CD14-positive monocyte (primary cell): ENCODE data around the gene TLCD3A. TPM values are rescaled to one million over a fixed set of nuclear protein-coding genes. Genes with fewer than 3 reads are reported as not detected.

ENCODE experiments used
- DNase-seq, 3 donors: peaks; one replicate each; pipeline ENCODE4 v3.0.0-alpha.2; 2011 to 2022
- H2AFZ ChIP-seq: 2 replicates; pipeline ENCODE4 v1.6.0; 2012; ENCODE audit warnings: mild to moderate bottlenecking, low read depth, low read length, inconsistent platforms; ENCODE audit not compliant: insufficient read depth, poor library complexity, severe bottlenecking
- H3K27ac ChIP-seq, 2 donors: 1 replicate in 1 of 2; 2 replicates in 1 of 2; pipeline ENCODE4 v1.5.1; 2012 to 2013; ENCODE audit warnings: low read length in 2 of 2, control low read depth in 1 of 2, inconsistent platforms in 1 of 2, low read depth in 1 of 2, mild to moderate bottlenecking in 1 of 2
- H3K27me3 ChIP-seq, 2 donors: one replicate each; pipeline versions ENCODE4 v1.6.0 to v1.6.1; 2011 to 2013; ENCODE audit warnings: low read length in 2 of 2; ENCODE audit not compliant: control insufficient read depth in 2 of 2, insufficient read depth in 2 of 2
- H3K36me3 ChIP-seq, 2 donors: replicated peaks in 1 of 2; 1 replicate in 1 of 2; 2 replicates in 1 of 2; pipeline versions ENCODE4 v1.5.1 to v1.6.1; 2012 to 2013; ENCODE audit warnings: low read length in 2 of 2, control low read depth in 1 of 2, inconsistent platforms in 1 of 2, mild to moderate bottlenecking in 1 of 2; ENCODE audit not compliant: insufficient read depth in 2 of 2, control insufficient read depth in 1 of 2
- H3K4me1 ChIP-seq, 2 donors: 1 replicate in 1 of 2; 2 replicates in 1 of 2; pipeline versions ENCODE4 v1.5.1 to v1.6.1; 2012 to 2013; ENCODE audit warnings: low read length in 2 of 2, control low read depth in 1 of 2, inconsistent platforms in 1 of 2, mild to moderate bottlenecking in 1 of 2, moderate library complexity in 1 of 2; ENCODE audit not compliant: insufficient read depth in 2 of 2, control insufficient read depth in 1 of 2
- H3K4me2 ChIP-seq: replicated peaks from 2 replicates; pipeline ENCODE3; 2012; ENCODE audit warnings: low read length, moderate library complexity, mild to moderate bottlenecking; ENCODE audit not compliant: poor library complexity, severe bottlenecking; ENCODE audit errors: extremely low read depth
- H3K4me3 ChIP-seq, 3 experiments: fragments of 200-600 bp in 1 of 3; sonication (generic) in 1 of 3; replicated peaks in 1 of 3; 1 replicate in 2 of 3; 2 replicates in 1 of 3; pipeline ENCODE4 v1.5.1; 2011 to 2013; ENCODE audit warnings: low read length in 3 of 3, mild to moderate bottlenecking in 3 of 3, control low read depth in 2 of 3, low read depth in 2 of 3, inconsistent platforms in 1 of 3, moderate library complexity in 1 of 3
- H3K79me2 ChIP-seq: 2 replicates; pipeline ENCODE4 v1.6.0; 2012; ENCODE audit warnings: mild to moderate bottlenecking, control low read depth, inconsistent platforms, low read length, moderate library complexity; ENCODE audit not compliant: insufficient read depth
- H3K9ac ChIP-seq: 2 replicates; pipeline ENCODE4 v1.6.0; 2017; ENCODE audit warnings: low read length, mild to moderate bottlenecking; ENCODE audit not compliant: insufficient read depth, poor library complexity, severe bottlenecking
- H3K9me3 ChIP-seq, 2 donors: replicated peaks in 1 of 2; 1 replicate in 1 of 2; 2 replicates in 1 of 2; pipeline versions ENCODE4 v1.5.1 to v1.6.1; 2012 to 2013; ENCODE audit warnings: low read length in 2 of 2, control low read depth in 1 of 2; ENCODE audit not compliant: control insufficient read depth in 1 of 2, insufficient read depth in 1 of 2
- H4K20me1 ChIP-seq: 2 replicates; pipeline ENCODE4 v1.6.0; 2012; ENCODE audit warnings: mild to moderate bottlenecking, low read length, control low read depth, moderate library complexity; ENCODE audit not compliant: insufficient read depth
- H3K27ac Mint-ChIP-seq, 7 donors: one replicate each; pipeline ENCODE4 v1.8.0; 2020; ENCODE audit warnings: mild to moderate bottlenecking in 7 of 7, mixed read lengths in 7 of 7, moderate library complexity in 6 of 7, inconsistent platforms in 2 of 7
- H3K27me3 Mint-ChIP-seq, 3 donors: one replicate each; pipeline ENCODE4 v1.8.0; 2021 to 2022; ENCODE audit warnings: low read depth in 3 of 3, mild to moderate bottlenecking in 3 of 3, mixed read lengths in 3 of 3, moderate library complexity in 3 of 3, inconsistent platforms in 1 of 3
- H3K36me3 Mint-ChIP-seq, 2 donors: one replicate each; pipeline ENCODE4 v1.8.0; 2020; ENCODE audit warnings: mixed read lengths in 2 of 2, inconsistent platforms in 1 of 2, mild to moderate bottlenecking in 1 of 2
- H3K4me1 Mint-ChIP-seq: one replicate; pipeline ENCODE4 v1.8.0; 2020; ENCODE audit warnings: mild to moderate bottlenecking, mixed read lengths
- H3K4me3 Mint-ChIP-seq, 2 donors: one replicate each; pipeline ENCODE4 v1.8.0; 2020; ENCODE audit warnings: mild to moderate bottlenecking in 2 of 2, mixed read lengths in 2 of 2, moderate library complexity in 1 of 2
- H3K9me3 Mint-ChIP-seq, 7 donors: one replicate each; pipeline ENCODE4 v1.8.0; 2020 to 2022; ENCODE audit warnings: mixed read lengths in 7 of 7, mild to moderate bottlenecking in 6 of 7, moderate library complexity in 6 of 7, inconsistent platforms in 2 of 7
- WGBS: methylation state at CpG from one replicate; pipeline ENCODE4 v1.1.5; 2013; ENCODE audit warnings: missing lambda C conversion rate; ENCODE audit not compliant: insufficient coverage; 5-methylcytosine and 5-hydroxymethylcytosine counted together
- intact Hi-C, 2 donors: fragments of 100-400 bp; cut with micrococcal nuclease; formaldehyde crosslinking; loops; one replicate each; pipeline versions ENCODE4 v1.15.0 to v1.15.1; 2023
- polyA plus RNA-seq, 3 donors: library from polyadenylated mRNA; depleted of rRNA in 1 of 3; unstranded in 2 of 3; stranded (reverse) in 1 of 3; fragments of 300-500 nt in 2 of 3; fragments of >200 nt in 1 of 3; fragmentation: Illumina TruSeq in 2 of 3; gene quantifications; 1 replicate in 2 of 3; 2 replicates in 1 of 3; pipeline ENCODE4 v1.2.3, GENCODE V29; 2012 to 2021
- TF ChIP-seq, protein P1 (sequence below): fragments of 200-600 bp; IDR thresholded peaks from one replicate; pipeline ENCODE4 v1.8.0; 2022; ENCODE audit warnings: antibody characterized with exemption, mild to moderate bottlenecking

TLCD3A gene
- polyA plus RNA-seq, 3 donors = 0.09 to 1.8 (median 0.13) TPM

DNA sequence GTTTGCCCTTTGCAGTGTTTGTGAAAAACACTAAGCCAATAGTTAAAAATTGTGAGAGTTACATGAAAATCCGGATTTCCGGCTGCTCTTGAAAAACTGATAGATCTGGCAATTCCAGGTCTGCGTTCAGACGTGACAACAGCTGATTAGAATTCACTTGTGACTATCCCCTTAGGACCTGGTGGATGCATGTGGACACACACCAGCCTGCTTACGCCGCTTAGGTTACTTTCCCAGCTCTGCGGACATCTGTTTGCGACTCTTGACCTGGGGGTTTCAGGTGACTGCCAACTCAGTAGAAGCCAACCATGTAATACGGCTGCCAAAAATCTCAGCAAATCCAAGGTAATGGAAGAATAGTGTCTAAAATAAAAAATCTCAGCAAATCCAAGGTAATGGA, 42.0 kb upstream of the TLCD3A start:
- peak overlapping the region; percentile 81 for H3K4me2 ChIP-seq
- DNase-seq = no peak
- peak overlapping the region; percentile 51 for H3K9ac ChIP-seq
- 88% methylated on average over 7 of the region's 9 CpGs for WGBS
- peaks cover 48 to 80% of the 10 kb centered on the region in 2 donors for H3K36me3 Mint-ChIP-seq
- H2AFZ ChIP-seq = peak overlapping the region; percentile 74
- H3K4me3 ChIP-seq = peak overlapping the region in 2 of 3 experiments; percentile 78 to 97
- peaks cover 28 to 51% of the 10 kb centered on the region in 2 donors for H3K36me3 ChIP-seq
- intact Hi-C loops = loop anchor here in 1 of 2 donors (10.0 kb wide), 1 partner anchor 126 kb away; no protein-coding TSS in a partner anchor
- no peaks in the 10 kb centered on the region for H3K27me3 ChIP-seq
- H3K27me3 Mint-ChIP-seq = no peaks in the 10 kb centered on the region
- H3K9me3 ChIP-seq = no peaks in the 10 kb centered on the region
- peak overlapping the region; percentile 69 to 87 for H3K27ac ChIP-seq
- H4K20me1 ChIP-seq = no peaks in the 10 kb centered on the region
- TF ChIP-seq, protein P1, sequence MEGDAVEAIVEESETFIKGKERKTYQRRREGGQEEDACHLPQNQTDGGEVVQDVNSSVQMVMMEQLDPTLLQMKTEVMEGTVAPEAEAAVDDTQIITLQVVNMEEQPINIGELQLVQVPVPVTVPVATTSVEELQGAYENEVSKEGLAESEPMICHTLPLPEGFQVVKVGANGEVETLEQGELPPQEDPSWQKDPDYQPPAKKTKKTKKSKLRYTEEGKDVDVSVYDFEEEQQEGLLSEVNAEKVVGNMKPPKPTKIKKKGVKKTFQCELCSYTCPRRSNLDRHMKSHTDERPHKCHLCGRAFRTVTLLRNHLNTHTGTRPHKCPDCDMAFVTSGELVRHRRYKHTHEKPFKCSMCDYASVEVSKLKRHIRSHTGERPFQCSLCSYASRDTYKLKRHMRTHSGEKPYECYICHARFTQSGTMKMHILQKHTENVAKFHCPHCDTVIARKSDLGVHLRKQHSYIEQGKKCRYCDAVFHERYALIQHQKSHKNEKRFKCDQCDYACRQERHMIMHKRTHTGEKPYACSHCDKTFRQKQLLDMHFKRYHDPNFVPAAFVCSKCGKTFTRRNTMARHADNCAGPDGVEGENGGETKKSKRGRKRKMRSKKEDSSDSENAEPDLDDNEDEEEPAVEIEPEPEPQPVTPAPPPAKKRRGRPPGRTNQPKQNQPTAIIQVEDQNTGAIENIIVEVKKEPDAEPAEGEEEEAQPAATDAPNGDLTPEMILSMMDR = no peak
- H3K79me2 ChIP-seq = peaks cover 8% of the 10 kb centered on the region
- peak overlapping the region; percentile 78 to 95 for H3K4me3 Mint-ChIP-seq
- peaks cover 30% of the 10 kb centered on the region for H3K4me1 Mint-ChIP-seq
- peaks cover 17 to 30% of the 10 kb centered on the region in 2 donors for H3K4me1 ChIP-seq
- H3K27ac Mint-ChIP-seq = peak overlapping the region; percentile 79 to 97 (median 90)
- peaks cover 0 to 6% (median 4%) of the 10 kb centered on the region in 7 donors for H3K9me3 Mint-ChIP-seq

DNA sequence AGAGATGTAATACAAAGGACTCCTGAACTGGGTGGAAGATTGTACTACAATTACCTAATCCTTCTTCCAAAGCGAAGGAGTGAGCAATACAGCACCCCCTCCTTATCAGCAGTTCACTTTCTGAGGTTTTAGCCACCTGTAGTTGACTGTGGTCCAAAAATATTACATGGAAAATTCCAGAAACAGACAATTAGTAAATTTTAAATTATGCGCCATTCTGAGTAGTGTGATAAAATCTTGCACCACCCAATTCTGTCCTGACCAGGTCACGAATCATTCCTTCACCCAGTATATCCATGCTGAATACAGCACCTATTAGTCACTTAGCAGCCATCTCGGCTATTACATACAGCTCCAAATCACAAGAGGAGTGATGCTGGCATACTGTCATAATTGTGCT, 41.0 kb upstream of the TLCD3A start:
- Histone ChIP-seq H3K36me3 (peaks cover 35 to 51% of the 10 kb centered on the region in 2 donors), H4K20me1 (no peaks in the 10 kb centered on the region), H3K4me1 (peaks cover 17 to 30% of the 10 kb centered on the region in 2 donors), H3K27me3 (no peaks in the 10 kb centered on the region), H3K79me2 (peaks cover 4% of the 10 kb centered on the region), H3K9ac (no peak overlapping the region), H2AFZ (no peak overlapping the region), H3K9me3 (no peaks in the 10 kb centered on the region), H3K4me3 (no peak overlapping the region), H3K4me2 (no peak overlapping the region), H3K27ac (no peak overlapping the region)
- H3K36me3 Mint-ChIP-seq = peaks cover 50 to 80% of the 10 kb centered on the region in 2 donors
- DNase-seq = peak in 1 of 3 donors; percentile 27
- TF ChIP-seq, protein P1 = no peak
- intact Hi-C loops = loop anchor here in 1 of 2 donors (10.0 kb wide), 1 partner anchor 127 kb away; no protein-coding TSS in a partner anchor
- H3K9me3 Mint-ChIP-seq = peaks cover 0 to 6% (median 4%) of the 10 kb centered on the region in 7 donors
- H3K4me1 Mint-ChIP-seq = peaks cover 30% of the 10 kb centered on the region
- no peak overlapping the region for H3K4me3 Mint-ChIP-seq
- WGBS = no CpG with 5 or more reads among the region's 4 CpGs
- no peak overlapping the region for H3K27ac Mint-ChIP-seq
- H3K27me3 Mint-ChIP-seq = no peaks in the 10 kb centered on the region
